GM12892 (cell line): ENCODE measurements around the gene TLX2.

Experiments used
- POLR2A ChIP-seq: IDR thresholded peaks from 2 replicates; pipeline ENCODE4 v1.6.1; 2011; ENCODE audit warnings: low read depth, low read length, control low read depth
- POLR2AphosphoS5 ChIP-seq: IDR thresholded peaks from 2 replicates; pipeline ENCODE4 v1.6.1; 2011; ENCODE audit warnings: low read depth, low read length, control low read depth
- TAF1 ChIP-seq: IDR thresholded peaks from 2 replicates; pipeline ENCODE4 v1.6.1; 2011; ENCODE audit warnings: low read depth, mild to moderate bottlenecking, control low read depth, low read length, borderline replicate concordance

- TF ChIP-seq POLR2A (peak; percentile 58; the same call in 1 of the 2 replicates), POLR2AphosphoS5 (no peak), TAF1 (no peak)
Measured at GRCh38 chr2:74502720-74503505, 11.3 kb upstream of the TLX2 start.
